Subcutaneous adipose tissue (tissue), 4 donors: Measurements from ENCODE around the gene EXT2. TPM values are rescaled to one million over a fixed set of nuclear protein-coding genes. Genes with fewer than 3 reads are reported as not detected.

Experiments
- CTCF ChIP-seq: fragments of 450-650 bp; IDR thresholded peaks from one replicate; pipeline ENCODE4 v1.5.1; 2016; ENCODE audit warnings: low read depth, mild to moderate bottlenecking, control low read depth, antibody characterized with exemption, moderate library complexity
- total RNA-seq, 4 donors: library from RNA; depleted of rRNA; stranded (reverse); fragments of >200 nt; gene quantifications; one replicate each; pipeline ENCODE4 v1.1.0, GENCODE V29; 2016

Gene EXT2
- total RNA-seq, 4 donors from 2014 or later = 48.6 to 63.9 (median 54.8) TPM

- no peak for TF ChIP-seq CTCF
Observed at GRCh38 chr11:44226945-44227344, 131.5 kb downstream of the EXT2 start.

GRCh38 chr11:44228379-44228778 is 132.9 kb downstream of the EXT2 start:
- no peak for TF ChIP-seq CTCF

- TF ChIP-seq CTCF = no peak
Observed at GRCh38 chr11:44229098-44229497, 133.6 kb downstream of the EXT2 start.

- no peak for TF ChIP-seq CTCF
Observed at GRCh38 chr11:44229624-44230023, 134.1 kb downstream of the EXT2 start.

- TF ChIP-seq CTCF = no peak
Observed at GRCh38 chr11:44235765-44236201, 140.3 kb downstream of the EXT2 start.

- TF ChIP-seq CTCF = no peak
Observed at GRCh38 chr11:44236296-44236695, 140.8 kb downstream of the EXT2 start.

GRCh38 chr11:44237156-44237555 is 141.7 kb downstream of the EXT2 start:
- TF ChIP-seq CTCF = no peak
